ENCODE data around the gene TADA3. TPM values are rescaled to one million over a fixed set of nuclear protein-coding genes. Genes with fewer than 3 reads are reported as not detected.
A peak's percentile ranks its signal among the peaks of the same experiment; 100 is the strongest.

TADA3 gene
- polyA plus RNA-seq, 2 of the 4 experiments (the other 2 are of a cell fraction): 42.6 to 50.3 TPM

- TF ChIP-seq EP300 (IDR thresholded peaks at IDR 0.05) (no peak), REST (IDR thresholded peaks at IDR 0.05) (no peak), E2F6 (IDR thresholded peaks at IDR 0.05; ENCODE audit: borderline replicate concordance, low read depth) (peak; percentile 43; the same call in 1 of the 2 replicates), CTCF (IDR thresholded peaks at IDR 0.05) (no peak), ZFP36 (IDR thresholded peaks at IDR 0.05; ENCODE audit: borderline replicate concordance, partially characterized antibody) (no peak), FOSB (CRISPR knock-in tag; IDR thresholded peaks at IDR 0.05) (no peak), HEYL (CRISPR knock-in tag; IDR thresholded peaks at IDR 0.05) (no peak), ZC3H11A (IDR thresholded peaks at IDR 0.05) (no peak), BCL3 (IDR thresholded peaks at IDR 0.05) (0 out of 3 replicates have a peak, but pooled peaks have one; percentile 36), PHF8 (IDR thresholded peaks at IDR 0.05; ENCODE audit: borderline replicate concordance, low read depth) (peak; percentile 53; the same call in 1 of the 2 replicates), PBX3 (IDR thresholded peaks at IDR 0.05) (no peak), RARB (CRISPR knock-in tag; IDR thresholded peaks at IDR 0.05) (no peak), JUN (IDR thresholded peaks at IDR 0.05) (no peak; a peak in 1 of 5 replicates), MYC (IDR thresholded peaks at IDR 0.05; ENCODE audit: borderline replicate concordance, low read length) (no peak), HES2 (IDR thresholded peaks at IDR 0.05) (no peak), RCOR1 (IDR thresholded peaks at IDR 0.05; ENCODE audit: low read depth, low read length) (no peak), POLR2A (IDR thresholded peaks at IDR 0.05; ENCODE audit: low read length) (peak; percentile 69), MAX (IDR thresholded peaks at IDR 0.05) (peak; percentile 32; the same call in 1 of the 2 replicates), EHF (CRISPR knock-in tag; IDR thresholded peaks at IDR 0.05) (no peak), CEBPB (IDR thresholded peaks at IDR 0.05) (no peak), TFCP2L1 (CRISPR knock-in tag; IDR thresholded peaks at IDR 0.05) (no peak), EHMT2 (IDR thresholded peaks at IDR 0.05; ENCODE audit: low read depth) (no peak), MAFK (IDR thresholded peaks at IDR 0.05; ENCODE audit: partially characterized antibody) (no peak), CBX2 (IDR thresholded peaks at IDR 0.05; ENCODE audit: borderline replicate concordance, low read depth) (no peak), GATA3 (IDR thresholded peaks at IDR 0.05; ENCODE audit: borderline replicate concordance) (no peak)
- CTCF ChIA-PET: interaction anchor here (0.6 to 2.7 kb wide), 6 partner anchors 20 to 211 kb away, joined by 3 to 20 read pairs (median 4); partner anchors contain the start of gene OGG1
- Histone ChIP-seq H3K27ac (peak within 1 kb of the TSS; percentile 92 to 95), H3K9me3 (no peaks in the 10 kb centered on the region), H3K4me1 (peaks cover 27% of the 10 kb centered on the region), H3K4me3 (peak within 1 kb of the TSS; percentile 74), H3K4me2 (peak within 1 kb of the TSS; percentile 98)
- 29% methylated on average over 15 of the region's 49 CpGs for WGBS (ENCODE audit: missing lambda C conversion rate)
- DNase-seq (ENCODE audit: low read depth in 1 of 2, low spot score in 1 of 2) (peak; percentile 44 to 79), FAIRE-seq (no peak), ATAC-seq (peak; percentile 91 to 93)
- POLR2A ChIA-PET: interaction anchor here (0.9 to 1.3 kb wide), 2 partner anchors 20 to 23 kb away, joined by 3 to 10 read pairs; partner anchors contain the start of genes ARPC4, OGG1 and TADA3
Measured at GRCh38 chr3:9769426-9770275, 22.6 kb downstream of the TADA3 start, which contains the start of gene CAMK1. TSS of gene CAMK1 (minus strand) at chr3:9769947. CDS start at chr3:9767749, 2,198 bp downstream.
